WTC11 (cell line): Measurements from ENCODE around the gene EXOC1. TPM values are rescaled to one million over a fixed set of nuclear protein-coding genes. Genes with fewer than 3 reads are reported as not detected.
"Not testable (repeated sequence)": the region's sequence is repeated elsewhere in the genome, so short reads cannot be mapped to it uniquely, and the experiment has no call there.

Experiments
- ATAC-seq: fragments of 200-7000 bp; cut with Tn5 transposase; 2 replicates; pipeline ENCODE4 v1.10.0; 2021; ENCODE audit warnings: mild to moderate bottlenecking, moderate library complexity
- CTCF ChIA-PET: fragments of 300-600 bp; sonication (Branson Sonifier 250); formaldehyde crosslinking; loops from one replicate; lab custom pipeline; 2021; ENCODE audit warnings: antibody characterized with exemption; lab: Charles Lee
- POLR2A ChIA-PET: fragments of 350-600 bp; sonication (Branson Sonifier 250); formaldehyde crosslinking; loops from one replicate; lab custom pipeline; 2021; ENCODE audit warnings: antibody characterized with exemption; lab: Charles Lee
- DNase-seq: peaks from one replicate; pipeline ENCODE4 v3.0.0; 2021; ENCODE audit warnings: low spot score
- H3K27ac Mint-ChIP-seq: 2 replicates; pipeline ENCODE4 v1.8.0; 2021; ENCODE audit warnings: mixed read lengths
- H3K27me3 Mint-ChIP-seq: 2 replicates; pipeline ENCODE4 v1.8.0; 2021; ENCODE audit warnings: low read depth, mild to moderate bottlenecking, moderate library complexity, mixed read lengths
- H3K36me3 Mint-ChIP-seq: 2 replicates; pipeline ENCODE4 v1.8.0; 2021; ENCODE audit warnings: mixed read lengths
- H3K4me1 Mint-ChIP-seq: 2 replicates; pipeline ENCODE4 v1.8.0; 2022; ENCODE audit warnings: mixed read lengths
- H3K4me3 Mint-ChIP-seq: 2 replicates; pipeline ENCODE4 v1.8.0; 2021; ENCODE audit warnings: mild to moderate bottlenecking, moderate library complexity, mixed read lengths
- H3K9me3 Mint-ChIP-seq: 2 replicates; pipeline ENCODE4 v1.8.0; 2021; ENCODE audit warnings: mixed read lengths
- AR ChIP-seq: fragments of 250-450 bp; sonication (Bioruptor Pico); IDR thresholded peaks from 2 replicates; pipeline ENCODE4 v1.9.0; 2021; ENCODE audit warnings: mild to moderate bottlenecking
- ATF6 ChIP-seq: sonication (generic); formaldehyde crosslinking; IDR thresholded peaks from 2 replicates; pipeline ENCODE4 v1.8.1; 2023; ENCODE audit warnings: mild to moderate bottlenecking, missing genetic modification reagents
- CREM ChIP-seq: sonication (generic); formaldehyde crosslinking; IDR thresholded peaks from 2 replicates; pipeline ENCODE4 v1.8.1; 2022; ENCODE audit warnings: mild to moderate bottlenecking, missing genetic modification reagents, moderate library complexity
- ESRRA ChIP-seq: sonication (generic); formaldehyde crosslinking; IDR thresholded peaks from 2 replicates; pipeline ENCODE4 v1.8.1; 2022; ENCODE audit warnings: mild to moderate bottlenecking, missing genetic modification reagents, borderline replicate concordance
- GABPB1 ChIP-seq: sonication (generic); formaldehyde crosslinking; IDR thresholded peaks from 2 replicates; pipeline ENCODE4 v1.8.1; 2023; ENCODE audit warnings: mild to moderate bottlenecking, missing genetic modification reagents
- HMGA2 ChIP-seq: fragments of 250-450 bp; sonication (Bioruptor Pico); IDR thresholded peaks from 2 replicates; pipeline ENCODE4 v1.4.0; 2021; ENCODE audit warnings: mild to moderate bottlenecking, moderate library complexity
- IRF2 ChIP-seq: sonication (generic); formaldehyde crosslinking; IDR thresholded peaks from 2 replicates; pipeline ENCODE4 v1.8.0; 2022; ENCODE audit warnings: low read depth, missing genetic modification reagents, borderline replicate concordance
- JUN ChIP-seq: sonication (generic); formaldehyde crosslinking; IDR thresholded peaks from 2 replicates; pipeline ENCODE4 v1.8.0; 2023; ENCODE audit warnings: mild to moderate bottlenecking, missing genetic modification reagents
- MXD4 ChIP-seq: fragments of 250-450 bp; sonication (Bioruptor Pico); IDR thresholded peaks from 2 replicates; pipeline ENCODE4 v1.8.0; 2021; ENCODE audit warnings: mild to moderate bottlenecking, moderate library complexity, borderline replicate concordance
- NFATC4 ChIP-seq: fragments of 250-450 bp; sonication (Bioruptor Pico); IDR thresholded peaks from 2 replicates; pipeline ENCODE4 v1.9.0; 2021; ENCODE audit warnings: mild to moderate bottlenecking
- NR1H2 ChIP-seq: sonication (generic); formaldehyde crosslinking; IDR thresholded peaks from 2 replicates; pipeline ENCODE4 v1.9.0; 2021; ENCODE audit warnings: mild to moderate bottlenecking, moderate library complexity, missing genetic modification reagents
- NR2C2 ChIP-seq: sonication (generic); formaldehyde crosslinking; IDR thresholded peaks from 2 replicates; pipeline ENCODE4 v1.8.0; 2022; ENCODE audit warnings: mild to moderate bottlenecking, missing genetic modification reagents
- RORB ChIP-seq: fragments of 250-450 bp; sonication (Bioruptor Pico); IDR thresholded peaks from 2 replicates; pipeline ENCODE4 v1.9.0; 2021; ENCODE audit warnings: mild to moderate bottlenecking
- SMAD4 ChIP-seq: sonication (generic); formaldehyde crosslinking; IDR thresholded peaks from 2 replicates; pipeline ENCODE4 v1.8.0; 2022; ENCODE audit warnings: mild to moderate bottlenecking, missing genetic modification reagents
- TEAD1 ChIP-seq: sonication (generic); formaldehyde crosslinking; IDR thresholded peaks from 2 replicates; pipeline ENCODE4 v1.8.0; 2022; ENCODE audit warnings: mild to moderate bottlenecking, missing genetic modification reagents
- ZBTB21 ChIP-seq: sonication (generic); formaldehyde crosslinking; IDR thresholded peaks from 2 replicates; pipeline ENCODE4 v1.8.1; 2023; ENCODE audit warnings: mild to moderate bottlenecking, missing genetic modification reagents, borderline replicate concordance
- ZBTB43 ChIP-seq: sonication (generic); formaldehyde crosslinking; IDR thresholded peaks from 2 replicates; pipeline ENCODE4 v1.8.1; 2023; ENCODE audit warnings: mild to moderate bottlenecking, missing genetic modification reagents
- ZNF138 ChIP-seq: sonication (generic); formaldehyde crosslinking; conservative IDR thresholded peaks from 2 replicates; pipeline ENCODE4 v1.8.1; 2022; ENCODE audit warnings: mild to moderate bottlenecking, moderate library complexity, missing genetic modification reagents
- ZNF416 ChIP-seq: fragments of 250-450 bp; sonication (Bioruptor Pico); IDR thresholded peaks from 2 replicates; pipeline ENCODE4 v1.9.0; 2021; ENCODE audit warnings: mild to moderate bottlenecking, inconsistent platforms
- ZNF423 ChIP-seq: fragments of 250-450 bp; sonication (Bioruptor Pico); IDR thresholded peaks from 2 replicates; pipeline ENCODE4 v2.1.2; 2022; ENCODE audit warnings: mild to moderate bottlenecking, moderate library complexity
- total RNA-seq: library from RNA; stranded (reverse); gene quantifications from 3 replicates; pipeline ENCODE4 v1.2.3, GENCODE V29; 2021
- TF ChIP-seq, protein P1 (sequence below): sonication (generic); formaldehyde crosslinking; conservative IDR thresholded peaks from 2 replicates; pipeline ENCODE4 v1.8.1; 2023; ENCODE audit warnings: mild to moderate bottlenecking, low read depth, missing genetic modification reagents, moderate library complexity
- TF ChIP-seq, protein P2 (sequence below): sonication (generic); formaldehyde crosslinking; IDR thresholded peaks from 2 replicates; pipeline ENCODE4 v1.8.1; 2023; ENCODE audit warnings: mild to moderate bottlenecking, missing genetic modification reagents, moderate library complexity

Gene EXOC1
- total RNA-seq, 1 experiment from 2014 or later: 19.0 TPM

- peaks cover 28% of the 10 kb centered on the region for H3K36me3 Mint-ChIP-seq
- H3K4me3 Mint-ChIP-seq: no peak overlapping the region
- ATAC-seq (no peak), DNase-seq (no peak)
- H3K27me3 Mint-ChIP-seq: peaks cover 5% of the 10 kb centered on the region
- peaks cover 47% of the 10 kb centered on the region for H3K9me3 Mint-ChIP-seq
- no peak for TF ChIP-seq IRF2
- no peak for TF ChIP-seq ZNF416 (CRISPR knock-in tag)
- no peak for TF ChIP-seq ZNF138 (CRISPR knock-in tag)
- no peak for TF ChIP-seq ESRRA (CRISPR knock-in tag)
- H3K4me1 Mint-ChIP-seq: no peaks in the 10 kb centered on the region; the same call in 1 of the 2 replicates
- H3K27ac Mint-ChIP-seq: no peak overlapping the region
- ChIA-PET POLR2A (no interaction called here), CTCF (interaction anchor here (1.5 kb wide), 1 partner anchor 15 kb away, joined by 9 read pairs; the partner anchor contains the start of gene CEP135)
These were observed 80.2 kb downstream of the EXOC1 start for GRCh38 chr4:55933611-55934010.

GRCh38 chr4:55935907-55936306, 82.5 kb downstream of the EXOC1 start:
- H3K9me3 Mint-ChIP-seq: peaks cover 44% of the 10 kb centered on the region
- H3K27ac Mint-ChIP-seq, POLR2A ChIA-PET, ATAC-seq, DNase-seq, H3K4me3 Mint-ChIP-seq, CTCF ChIA-PET, H3K4me1 Mint-ChIP-seq, H3K27me3 Mint-ChIP-seq: not testable (repeated sequence)
- peaks cover 28% of the 10 kb centered on the region for H3K36me3 Mint-ChIP-seq

DNA sequence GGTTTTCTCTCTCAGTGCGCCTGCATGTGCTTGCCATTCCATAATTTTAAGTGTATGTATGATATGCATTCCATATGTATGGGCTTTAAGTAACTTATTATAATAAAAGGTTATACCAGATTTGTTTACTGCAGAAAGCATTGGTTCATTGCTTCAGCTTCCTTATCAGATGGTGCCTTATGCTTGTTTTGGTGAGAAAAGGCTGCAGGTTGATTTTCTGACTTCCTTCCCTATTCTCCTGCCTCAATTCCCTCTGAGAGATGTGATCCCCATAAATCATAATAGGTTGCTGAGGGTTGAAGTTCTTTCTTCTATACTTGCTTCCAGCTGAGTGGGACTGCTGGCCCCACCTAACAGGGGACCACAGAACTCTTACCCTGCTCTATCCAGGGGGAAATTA, 85.0 kb downstream of the EXOC1 start:
- peaks cover 28% of the 10 kb centered on the region for H3K36me3 Mint-ChIP-seq
- H3K9me3 Mint-ChIP-seq: peaks cover 44% of the 10 kb centered on the region
- TF ChIP-seq CREM (CRISPR knock-in tag): no peak
- TF ChIP-seq, protein P1, sequence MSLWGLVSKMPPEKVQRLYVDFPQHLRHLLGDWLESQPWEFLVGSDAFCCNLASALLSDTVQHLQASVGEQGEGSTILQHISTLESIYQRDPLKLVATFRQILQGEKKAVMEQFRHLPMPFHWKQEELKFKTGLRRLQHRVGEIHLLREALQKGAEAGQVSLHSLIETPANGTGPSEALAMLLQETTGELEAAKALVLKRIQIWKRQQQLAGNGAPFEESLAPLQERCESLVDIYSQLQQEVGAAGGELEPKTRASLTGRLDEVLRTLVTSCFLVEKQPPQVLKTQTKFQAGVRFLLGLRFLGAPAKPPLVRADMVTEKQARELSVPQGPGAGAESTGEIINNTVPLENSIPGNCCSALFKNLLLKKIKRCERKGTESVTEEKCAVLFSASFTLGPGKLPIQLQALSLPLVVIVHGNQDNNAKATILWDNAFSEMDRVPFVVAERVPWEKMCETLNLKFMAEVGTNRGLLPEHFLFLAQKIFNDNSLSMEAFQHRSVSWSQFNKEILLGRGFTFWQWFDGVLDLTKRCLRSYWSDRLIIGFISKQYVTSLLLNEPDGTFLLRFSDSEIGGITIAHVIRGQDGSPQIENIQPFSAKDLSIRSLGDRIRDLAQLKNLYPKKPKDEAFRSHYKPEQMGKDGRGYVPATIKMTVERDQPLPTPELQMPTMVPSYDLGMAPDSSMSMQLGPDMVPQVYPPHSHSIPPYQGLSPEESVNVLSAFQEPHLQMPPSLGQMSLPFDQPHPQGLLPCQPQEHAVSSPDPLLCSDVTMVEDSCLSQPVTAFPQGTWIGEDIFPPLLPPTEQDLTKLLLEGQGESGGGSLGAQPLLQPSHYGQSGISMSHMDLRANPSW (CRISPR knock-in tag): no peak
- TF ChIP-seq RORB: no peak
- TF ChIP-seq, protein P2, sequence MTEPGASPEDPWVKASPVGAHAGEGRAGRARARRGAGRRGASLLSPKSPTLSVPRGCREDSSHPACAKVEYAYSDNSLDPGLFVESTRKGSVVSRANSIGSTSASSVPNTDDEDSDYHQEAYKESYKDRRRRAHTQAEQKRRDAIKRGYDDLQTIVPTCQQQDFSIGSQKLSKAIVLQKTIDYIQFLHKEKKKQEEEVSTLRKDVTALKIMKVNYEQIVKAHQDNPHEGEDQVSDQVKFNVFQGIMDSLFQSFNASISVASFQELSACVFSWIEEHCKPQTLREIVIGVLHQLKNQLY (CRISPR knock-in tag): no peak
- ATAC-seq: no peak
- H3K4me1 Mint-ChIP-seq: peaks cover 9% of the 10 kb centered on the region
- no peak overlapping the region for H3K27ac Mint-ChIP-seq
- H3K27me3 Mint-ChIP-seq: peaks cover 5% of the 10 kb centered on the region
- ChIA-PET CTCF (interaction anchor here (1.6 kb wide), 1 partner anchor 10 kb away, joined by 6 read pairs; the partner anchor contains the start of gene CEP135), POLR2A (no interaction called here)
- no peak overlapping the region for H3K4me3 Mint-ChIP-seq
- no peak for DNase-seq

DNA sequence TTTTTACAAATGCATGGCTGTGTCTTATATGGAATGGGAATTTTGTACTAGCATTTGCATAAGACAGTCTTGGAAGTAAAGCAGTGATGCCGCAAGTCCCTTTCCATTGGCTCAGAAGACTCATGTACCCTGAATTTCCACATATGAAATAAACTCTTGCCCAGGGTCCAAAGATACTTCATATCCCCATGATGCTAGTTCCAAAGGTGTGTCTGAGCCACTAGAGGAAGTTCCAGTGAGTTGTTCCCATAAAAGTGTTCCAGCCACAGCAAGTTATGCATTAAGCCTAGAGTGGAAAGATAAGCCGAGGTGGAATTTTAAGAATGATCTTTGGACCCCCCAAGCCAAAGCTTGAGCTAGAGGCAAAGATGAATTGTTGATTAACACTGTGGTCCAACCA, 86.0 kb downstream of the EXOC1 start:
- POLR2A ChIA-PET: no interaction called here
- Mint-ChIP-seq H3K9me3 (peaks cover 38% of the 10 kb centered on the region), H3K4me3 (no peak overlapping the region), H3K27me3 (peaks cover 5% of the 10 kb centered on the region), H3K27ac (no peak overlapping the region), H3K36me3 (peaks cover 28% of the 10 kb centered on the region), H3K4me1 (peaks cover 9% of the 10 kb centered on the region)
- no peak for DNase-seq
- CTCF ChIA-PET: interaction anchor here (1.6 kb wide), 1 partner anchor 9 kb away, joined by 6 read pairs; the partner anchor contains the start of gene CEP135
- no peak for ATAC-seq
- TF ChIP-seq HMGA2 (CRISPR knock-in tag): no peak
- no peak for TF ChIP-seq ATF6 (CRISPR knock-in tag)
- TF ChIP-seq JUN (CRISPR knock-in tag): no peak
- no peak for TF ChIP-seq GABPB1 (CRISPR knock-in tag)
- no peak for TF ChIP-seq MXD4 (CRISPR knock-in tag)
- no peak for TF ChIP-seq NFATC4 (CRISPR knock-in tag)
- no peak for TF ChIP-seq NR2C2 (CRISPR knock-in tag)
- TF ChIP-seq AR (CRISPR knock-in tag): no peak
- no peak for TF ChIP-seq ZBTB43
- TF ChIP-seq ZBTB21 (CRISPR knock-in tag): no peak
- no peak for TF ChIP-seq TEAD1
- TF ChIP-seq SMAD4 (CRISPR knock-in tag): no peak
- TF ChIP-seq ZNF423: no peak
- no peak for TF ChIP-seq NR1H2
- no peak for TF ChIP-seq ZNF416 (CRISPR knock-in tag)
